A549 (cell line): ENCODE data around the gene SCTR. TPM values are rescaled to one million over a fixed set of nuclear protein-coding genes. Genes with fewer than 3 reads are reported as not detected.

Experiments
- ATAC-seq, 2 experiments: fragments of 200-7000 bp in 1 of 2; fragments of >200 bp in 1 of 2; cut with Nextera tagmentation in 1 of 2; cut with Tn5 transposase in 1 of 2; 3 replicates each; pipeline versions ENCODE4 v1.8.0 to v1.9.1; 2018 to 2020; ENCODE audit warnings: mild to moderate bottlenecking in 1 of 2, moderate library complexity in 1 of 2
- CTCF ChIA-PET: fragments of 300-600 bp; sonication (Branson Sonifier 250); formaldehyde crosslinking; extraction: SDS; loops from one replicate; lab custom pipeline; 2021; ENCODE audit warnings: antibody characterized with exemption, inconsistent platforms; lab: Yijun Ruan, JAX
- POLR2A ChIA-PET: fragments of 350-600 bp; formaldehyde crosslinking; extraction: SDS; loops from one replicate; lab custom pipeline; 2021; ENCODE audit warnings: antibody characterized with exemption, inconsistent platforms; lab: Yijun Ruan, JAX
- DNase-seq, 2 experiments: peaks; one replicate each; pipeline versions ENCODE4 v3.0.0 to v3.0.0-alpha.2; 2011 to 2016; ENCODE audit warnings: low read depth in 1 of 2, low spot score in 1 of 2
- FAIRE-seq: peaks from 2 replicates; lab custom pipeline; 2011; peaks lifted over from hg19 to GRCh38; lab: Jason Lieb, UNC
- H3K27ac ChIP-seq, 2 experiments: fragments of >200 bp; sonication (Bioruptor Twin); formaldehyde crosslinking; 3 replicates each; pipeline ENCODE4 v1.5.1; 2016 to 2017
- H3K4me1 ChIP-seq: fragments of >200 bp; sonication (Bioruptor Twin); formaldehyde crosslinking; 3 replicates; pipeline ENCODE4 v1.6.1; 2016
- H3K4me2 ChIP-seq: fragments of >200 bp; sonication (Bioruptor Twin); formaldehyde crosslinking; 3 replicates; pipeline ENCODE4 v1.6.1; 2016
- H3K4me3 ChIP-seq: fragments of >200 bp; sonication (Bioruptor Twin); formaldehyde crosslinking; 3 replicates; pipeline ENCODE4 v1.5.1; 2016
- H3K9me3 ChIP-seq: fragments of >200 bp; sonication (Bioruptor Twin); formaldehyde crosslinking; 3 replicates; pipeline ENCODE4 v1.6.1; 2016
- BHLHE40 ChIP-seq: IDR thresholded peaks from 2 replicates; pipeline ENCODE4 v1.6.1; 2012; ENCODE audit warnings: low read depth, low read length, inconsistent platforms
- EHMT2 ChIP-seq: fragments of 200-600 bp; sonication (generic); IDR thresholded peaks from 2 replicates; pipeline ENCODE4 v1.6.1; 2016; ENCODE audit warnings: antibody characterized with exemption, low read depth, mild to moderate bottlenecking, moderate library complexity
- HOXB13 ChIP-seq: fragments of 250-450 bp; sonication (Bioruptor Pico); IDR thresholded peaks from 2 replicates; pipeline ENCODE4 v1.5.0; 2020; ENCODE audit warnings: low read depth, mild to moderate bottlenecking, moderate library complexity
- HOXB5 ChIP-seq: fragments of 250-450 bp; sonication (Bioruptor Pico); IDR thresholded peaks from 2 replicates; pipeline ENCODE4 v1.5.0; 2020; ENCODE audit warnings: mild to moderate bottlenecking, moderate library complexity
- JUN ChIP-seq, 2 experiments: fragments of >200 bp; sonication (Bioruptor Twin); formaldehyde crosslinking; IDR thresholded peaks; 2 replicates in 1 of 2; 3 replicates in 1 of 2; pipeline ENCODE4 v1.6.1; 2016 to 2017
- MAZ ChIP-seq: fragments of 150-350 bp; IDR thresholded peaks from 2 replicates; pipeline ENCODE4 v1.6.1; 2014; ENCODE audit warnings: antibody characterized with exemption, low read depth, low read length, borderline replicate concordance
- POLR2AphosphoS2 ChIP-seq: conservative IDR thresholded peaks from 2 replicates; pipeline ENCODE4 v1.6.1; 2012; ENCODE audit warnings: low read length, improper control_type of control experiment, inconsistent platforms
- RFX5 ChIP-seq: fragments of 450-650 bp; IDR thresholded peaks from 2 replicates; pipeline ENCODE4 v1.7.1; 2014; ENCODE audit warnings: antibody characterized with exemption, mild to moderate bottlenecking, moderate library complexity
- RNF2 ChIP-seq: fragments of 200-600 bp; sonication (generic); IDR thresholded peaks from 2 replicates; pipeline ENCODE4 v1.6.1; 2016; ENCODE audit warnings: low read depth, mild to moderate bottlenecking, antibody characterized with exemption, moderate library complexity, borderline replicate concordance
- TP53 ChIP-seq: fragments of 250-450 bp; sonication (Bioruptor Pico); IDR thresholded peaks from 2 replicates; pipeline ENCODE4 v1.5.0; 2021; ENCODE audit warnings: mild to moderate bottlenecking, moderate library complexity
- ZNF302 ChIP-seq: fragments of 250-450 bp; sonication (Bioruptor Pico); IDR thresholded peaks from 2 replicates; pipeline ENCODE4 v1.9.0; 2021; ENCODE audit warnings: inconsistent platforms, mild to moderate bottlenecking, moderate library complexity
- WGBS: methylation state at CpG from one replicate; pipeline ENCODE4 v1.1.6; 2017; ENCODE audit errors: missing lambda C conversion rate; 5-methylcytosine and 5-hydroxymethylcytosine counted together
- polyA plus RNA-seq, 4 experiments: library from polyadenylated mRNA; depleted of rRNA in 3 of 4; stranded (reverse); fragments of >200 nt; fragmentation: RNase III in 1 of 4; extraction: RNeasy Plus Mini Kit Qiagen cat#74134 plus additional on column Dnase treatment in 1 of 4; gene quantifications; 2 replicates in 3 of 4; 3 replicates in 1 of 4; pipeline ENCODE4 v1.2.3, GENCODE V29; 2011 to 2017
- TF ChIP-seq, protein P1 (sequence below): IDR thresholded peaks from 2 replicates; pipeline ENCODE4 v1.6.1; 2012
- TF ChIP-seq, protein P2 (sequence below): fragments of >200 bp; sonication (Bioruptor Twin); formaldehyde crosslinking; IDR thresholded peaks from 3 replicates; pipeline ENCODE4 v1.5.1; 2016
- TF ChIP-seq, protein P3 (sequence below): fragments of 450-650 bp; IDR thresholded peaks from 2 replicates; pipeline ENCODE4 v1.6.1; 2014; ENCODE audit warnings: antibody characterized with exemption
- TF ChIP-seq, protein P4 (sequence below): fragments of 250-450 bp; sonication (Bioruptor Pico); IDR thresholded peaks from 2 replicates; pipeline ENCODE4 v1.5.0; 2021; ENCODE audit warnings: mild to moderate bottlenecking, moderate library complexity, borderline replicate concordance

Gene SCTR
- polyA plus RNA-seq, 2 of the 4 experiments (the other 2 are of a cell fraction), result not detected

DNA sequence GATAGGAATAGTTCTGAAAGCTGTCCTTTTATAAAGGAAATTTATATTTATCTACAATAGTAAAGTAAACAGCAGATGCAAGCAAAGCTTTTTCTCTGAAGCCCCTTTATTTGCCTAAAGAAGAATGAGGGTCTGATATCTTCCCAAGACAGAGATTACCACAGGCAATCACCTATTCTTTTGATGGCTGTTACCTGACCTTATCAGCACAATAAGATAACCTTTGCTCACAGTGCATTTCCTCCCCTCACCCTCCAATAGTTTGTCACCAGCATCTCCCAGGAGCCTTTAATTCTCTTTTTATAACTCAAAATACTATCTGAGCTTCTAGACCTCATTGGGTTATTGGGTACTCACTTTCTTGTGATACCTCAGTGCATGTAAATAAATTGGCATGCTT lies 13.5 kb upstream of the SCTR start (continued):
- TF ChIP-seq, protein P1, sequence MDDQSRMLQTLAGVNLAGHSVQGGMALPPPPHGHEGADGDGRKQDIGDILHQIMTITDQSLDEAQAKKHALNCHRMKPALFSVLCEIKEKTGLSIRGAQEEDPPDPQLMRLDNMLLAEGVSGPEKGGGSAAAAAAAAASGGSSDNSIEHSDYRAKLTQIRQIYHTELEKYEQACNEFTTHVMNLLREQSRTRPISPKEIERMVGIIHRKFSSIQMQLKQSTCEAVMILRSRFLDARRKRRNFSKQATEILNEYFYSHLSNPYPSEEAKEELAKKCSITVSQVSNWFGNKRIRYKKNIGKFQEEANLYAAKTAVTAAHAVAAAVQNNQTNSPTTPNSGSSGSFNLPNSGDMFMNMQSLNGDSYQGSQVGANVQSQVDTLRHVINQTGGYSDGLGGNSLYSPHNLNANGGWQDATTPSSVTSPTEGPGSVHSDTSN, result no peak
- TF ChIP-seq EHMT2 (no peak), RFX5 (no peak), ZNF302 (CRISPR knock-in tag) (no peak), POLR2AphosphoS2 (no peak)
- TF ChIP-seq, protein P2, sequence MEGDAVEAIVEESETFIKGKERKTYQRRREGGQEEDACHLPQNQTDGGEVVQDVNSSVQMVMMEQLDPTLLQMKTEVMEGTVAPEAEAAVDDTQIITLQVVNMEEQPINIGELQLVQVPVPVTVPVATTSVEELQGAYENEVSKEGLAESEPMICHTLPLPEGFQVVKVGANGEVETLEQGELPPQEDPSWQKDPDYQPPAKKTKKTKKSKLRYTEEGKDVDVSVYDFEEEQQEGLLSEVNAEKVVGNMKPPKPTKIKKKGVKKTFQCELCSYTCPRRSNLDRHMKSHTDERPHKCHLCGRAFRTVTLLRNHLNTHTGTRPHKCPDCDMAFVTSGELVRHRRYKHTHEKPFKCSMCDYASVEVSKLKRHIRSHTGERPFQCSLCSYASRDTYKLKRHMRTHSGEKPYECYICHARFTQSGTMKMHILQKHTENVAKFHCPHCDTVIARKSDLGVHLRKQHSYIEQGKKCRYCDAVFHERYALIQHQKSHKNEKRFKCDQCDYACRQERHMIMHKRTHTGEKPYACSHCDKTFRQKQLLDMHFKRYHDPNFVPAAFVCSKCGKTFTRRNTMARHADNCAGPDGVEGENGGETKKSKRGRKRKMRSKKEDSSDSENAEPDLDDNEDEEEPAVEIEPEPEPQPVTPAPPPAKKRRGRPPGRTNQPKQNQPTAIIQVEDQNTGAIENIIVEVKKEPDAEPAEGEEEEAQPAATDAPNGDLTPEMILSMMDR, result no peak
- TF ChIP-seq, protein P3, sequence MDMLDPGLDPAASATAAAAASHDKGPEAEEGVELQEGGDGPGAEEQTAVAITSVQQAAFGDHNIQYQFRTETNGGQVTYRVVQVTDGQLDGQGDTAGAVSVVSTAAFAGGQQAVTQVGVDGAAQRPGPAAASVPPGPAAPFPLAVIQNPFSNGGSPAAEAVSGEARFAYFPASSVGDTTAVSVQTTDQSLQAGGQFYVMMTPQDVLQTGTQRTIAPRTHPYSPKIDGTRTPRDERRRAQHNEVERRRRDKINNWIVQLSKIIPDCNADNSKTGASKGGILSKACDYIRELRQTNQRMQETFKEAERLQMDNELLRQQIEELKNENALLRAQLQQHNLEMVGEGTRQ, result no peak

DNA sequence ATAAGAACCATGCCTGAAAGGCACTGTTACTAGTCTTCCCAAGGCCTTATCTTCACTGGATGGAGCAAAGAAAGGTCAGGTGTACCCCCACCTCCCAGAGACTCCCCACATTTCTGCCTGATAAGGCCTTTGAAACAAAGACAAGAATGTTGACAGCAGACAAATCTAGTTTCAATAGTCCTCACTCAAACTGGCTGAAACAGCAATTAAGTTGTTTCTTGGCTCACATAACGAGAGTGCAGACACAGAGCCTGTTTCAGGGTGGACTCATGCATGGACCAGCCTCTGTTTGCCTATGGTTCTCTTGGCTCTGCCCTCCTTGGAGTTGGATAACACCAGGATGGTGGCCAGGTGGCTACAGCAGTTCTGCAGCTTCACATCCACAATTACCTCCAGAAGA lies 12.4 kb upstream of the SCTR start:
- no peak for FAIRE-seq
- Histone ChIP-seq H3K4me1 (no peaks in the 10 kb centered on the region), H3K27ac (no peak overlapping the region), H3K9me3 (no peaks in the 10 kb centered on the region), H3K4me3 (no peak overlapping the region), H3K4me2 (no peak overlapping the region)
- no peak for TF ChIP-seq HOXB5 (CRISPR knock-in tag)
- TF ChIP-seq, protein P3, result no peak
- no peak for TF ChIP-seq RFX5
- no peak for ATAC-seq
- ChIA-PET CTCF (no interaction called here), POLR2A (no interaction called here)
- no peak for DNase-seq
- WGBS, result 33% methylated on average over 1 of the region's 1 CpG

DNA sequence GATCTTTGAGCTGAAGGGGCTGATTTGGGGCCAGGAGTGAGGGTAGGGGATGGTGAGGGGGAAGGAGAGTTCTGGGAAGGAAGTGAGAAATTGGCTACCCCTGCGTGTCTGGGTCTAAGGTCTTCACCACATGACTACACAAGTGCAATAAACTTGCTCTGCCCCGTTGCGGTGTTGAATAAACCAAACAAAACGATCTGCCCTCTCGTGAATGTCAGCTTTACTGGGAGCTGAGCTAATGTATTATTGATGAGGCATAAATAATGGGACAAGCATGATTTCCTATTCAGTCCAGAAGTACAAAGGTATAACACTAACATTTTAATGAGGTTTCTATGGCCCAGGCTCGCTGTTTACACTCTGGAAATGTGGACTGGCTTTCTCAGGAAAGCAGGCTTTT lies 11.9 kb upstream of the SCTR start:
- Histone ChIP-seq H3K27ac (no peak overlapping the region), H3K4me2 (no peak overlapping the region), H3K4me1 (no peaks in the 10 kb centered on the region), H3K4me3 (no peak overlapping the region), H3K9me3 (no peaks in the 10 kb centered on the region)
- CTCF ChIA-PET, result no interaction called here
- POLR2A ChIA-PET, result no interaction called here
- DNase-seq (no peak), ATAC-seq (no peak), FAIRE-seq (no peak)
- TF ChIP-seq, protein P3, result no peak
- TF ChIP-seq MAZ (no peak), BHLHE40 (no peak)
- 40% methylated on average over 6 of the region's 6 CpGs for WGBS

DNA sequence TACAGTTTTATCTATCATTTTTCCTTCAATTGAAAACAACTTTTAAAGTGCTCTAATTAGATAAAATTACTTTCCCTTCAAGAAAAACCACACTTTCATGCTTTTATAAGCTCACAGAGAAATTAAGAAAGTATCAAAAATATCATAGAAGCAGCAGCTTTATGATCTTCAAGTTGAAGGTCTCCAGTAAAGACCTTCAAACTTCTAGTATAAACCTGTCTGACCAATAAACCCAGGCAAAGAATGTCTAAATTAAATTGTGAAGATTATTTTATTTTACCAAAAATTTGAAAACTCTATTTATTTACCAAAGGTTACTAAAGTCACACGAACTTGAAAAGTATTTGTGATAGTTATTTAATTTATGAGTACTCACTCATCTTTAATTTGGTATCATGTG lies 9.3 kb upstream of the SCTR start:
- CTCF ChIA-PET, result no interaction called here
- Histone ChIP-seq H3K4me1 (no peaks in the 10 kb centered on the region), H3K4me2 (no peak overlapping the region), H3K27ac (no peak overlapping the region), H3K4me3 (no peak overlapping the region), H3K9me3 (no peaks in the 10 kb centered on the region)
- WGBS, result 19% methylated on average over 1 of the region's 1 CpG
- FAIRE-seq (no peak), DNase-seq (no peak), ATAC-seq (no peak)
- POLR2A ChIA-PET, result no interaction called here
- TF ChIP-seq, protein P4, sequence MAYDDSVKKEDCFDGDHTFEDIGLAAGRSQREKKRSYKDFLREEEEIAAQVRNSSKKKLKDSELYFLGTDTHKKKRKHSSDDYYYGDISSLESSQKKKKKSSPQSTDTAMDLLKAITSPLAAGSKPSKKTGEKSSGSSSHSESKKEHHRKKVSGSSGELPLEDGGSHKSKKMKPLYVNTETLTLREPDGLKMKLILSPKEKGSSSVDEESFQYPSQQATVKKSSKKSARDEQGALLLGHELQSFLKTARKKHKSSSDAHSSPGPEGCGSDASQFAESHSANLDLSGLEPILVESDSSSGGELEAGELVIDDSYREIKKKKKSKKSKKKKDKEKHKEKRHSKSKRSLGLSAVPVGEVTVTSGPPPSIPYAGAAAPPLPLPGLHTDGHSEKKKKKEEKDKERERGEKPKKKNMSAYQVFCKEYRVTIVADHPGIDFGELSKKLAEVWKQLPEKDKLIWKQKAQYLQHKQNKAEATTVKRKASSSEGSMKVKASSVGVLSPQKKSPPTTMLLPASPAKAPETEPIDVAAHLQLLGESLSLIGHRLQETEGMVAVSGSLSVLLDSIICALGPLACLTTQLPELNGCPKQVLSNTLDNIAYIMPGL, result no peak
- TF ChIP-seq RNF2 (no peak), HOXB13 (CRISPR knock-in tag) (no peak), MAZ (no peak), TP53 (no peak), JUN (IDR thresholded peaks at IDR 0.05) (no peak), HOXB5 (CRISPR knock-in tag) (no peak)
